Kidney epithelial cell (primary cell): ENCODE results near the gene NKX2-3. TPM values are rescaled to one million over a fixed set of nuclear protein-coding genes. Genes with fewer than 3 reads are reported as not detected.

ENCODE experiments used
- DNase-seq: peaks from one replicate; pipeline ENCODE4 v3.0.0-alpha.2; 2010; ENCODE audit warnings: low read depth
- H3K27me3 ChIP-seq: 2 replicates; pipeline ENCODE4 v1.6.0; 2011; ENCODE audit warnings: low read length; ENCODE audit not compliant: control insufficient read depth, insufficient read depth
- H3K36me3 ChIP-seq: 2 replicates; pipeline ENCODE4 v1.5.1; 2011; ENCODE audit warnings: low read length; ENCODE audit not compliant: control insufficient read depth, insufficient read depth
- H3K4me3 ChIP-seq: 2 replicates; pipeline ENCODE4 v1.5.1; 2011; ENCODE audit warnings: low read depth, mild to moderate bottlenecking, control low read depth, low read length
- CTCF ChIP-seq: IDR thresholded peaks from 2 replicates; pipeline ENCODE4 v1.5.1; 2011; ENCODE audit warnings: mild to moderate bottlenecking, moderate library complexity, low read length, control low read depth, inconsistent platforms; ENCODE audit not compliant: insufficient read depth, poor library complexity, severe bottlenecking
- total RNA-seq: library from RNA; depleted of rRNA; stranded (reverse); fragments of >200 nt; gene quantifications from 2 replicates; pipeline ENCODE4 v1.2.3, GENCODE V29; 2015

The NKX2-3 gene
- total RNA-seq, 1 donor from 2014 or later: not detected

GRCh38 chr10:99582255-99582770 lies 49.6 kb downstream of the NKX2-3 start:
- DNase-seq: no peak
- peaks cover 6% of the 10 kb centered on the region for H3K27me3 ChIP-seq
- H3K36me3 ChIP-seq: no peaks in the 10 kb centered on the region
- TF ChIP-seq CTCF: no peak
- no peak overlapping the region for H3K4me3 ChIP-seq

GRCh38 chr10:99583687-99584086 lies 50.9 kb downstream of the NKX2-3 start:
- DNase-seq: no peak
- no peak for TF ChIP-seq CTCF
- no peaks in the 10 kb centered on the region for H3K36me3 ChIP-seq
- peaks cover 5% of the 10 kb centered on the region for H3K27me3 ChIP-seq
- no peak overlapping the region for H3K4me3 ChIP-seq

Other genes with a start within 250 kb of the NKX2-3 start
- 0.62 and 0.92 TPM in 2 replicates for gene CNNM1, start 203.6 kb upstream of the NKX2-3 start, total RNA-seq
- gene GOT1, start 102.3 kb upstream of the NKX2-3 start, total RNA-seq: 57.6 and 73.7 TPM in 2 replicates
- 7.9 and 8.1 TPM in 2 replicates for gene SLC25A28, start 87.5 kb downstream of the NKX2-3 start, total RNA-seq
- 27.7 and 29.1 TPM in 2 replicates for gene ENTPD7, start 126.6 kb downstream of the NKX2-3 start, total RNA-seq
- 44.4 and 45.9 TPM in 2 replicates for gene COX15, start 199.2 kb downstream of the NKX2-3 start, total RNA-seq
- 6.0 and 8.4 TPM in 2 replicates for gene CUTC, start 199.3 kb downstream of the NKX2-3 start, total RNA-seq
- 0.04 and 0.07 TPM in 2 replicates for gene ABCC2, start 249.7 kb downstream of the NKX2-3 start, total RNA-seq